ENCODE data around the gene HSPB6. TPM values are rescaled to one million over a fixed set of nuclear protein-coding genes. Genes with fewer than 3 reads are reported as not detected.

The HSPB6 gene
- polyA plus RNA-seq, 1 of the 3 experiments (the other 2 are of a cell fraction) = 0.43 TPM

GRCh38 chr19:35738021-35738886 lies 18.6 kb downstream of the HSPB6 start:
- Histone ChIP-seq H3F3A (replicated peaks; ENCODE audit: insufficient read depth) (peaks cover 8% of the 10 kb centered on the region), H3K36me3 (replicated peaks in 1 of 2; ENCODE audit: control insufficient read depth in 1 of 2, insufficient read depth in 2 of 2, low read length in 1 of 2) (peaks cover 9 to 45% of the 10 kb centered on the region in 2 experiments), H3K4me3 (ENCODE audit: low read depth in 2 of 2, low read length in 1 of 2) (no peak overlapping the region), H2AFZ (ENCODE audit: low read depth) (no peak overlapping the region), H3K9me2 (no peaks in the 10 kb centered on the region), H3K4me2 (no peak overlapping the region), H3K79me2 (ENCODE audit: insufficient read depth) (no peaks in the 10 kb centered on the region), H3K9ac (no peak overlapping the region), H3K9me3 (no peaks in the 10 kb centered on the region), H3K4me1 (ENCODE audit: control insufficient read depth in 1 of 2, insufficient read depth in 2 of 2, low read depth in 1 of 2, low read length in 1 of 2) (peaks cover 0 to 10% of the 10 kb centered on the region in 2 experiments; a peak in 1 of 4 replicates), H4K20me1 (ENCODE audit: insufficient read depth) (no peaks in the 10 kb centered on the region), H3K27ac (ENCODE audit: low read depth in 2 of 2, low read length in 1 of 2) (no peak overlapping the region), H3K27me3 (ENCODE audit: insufficient read depth) (no peaks in the 10 kb centered on the region)
- CTCF ChIA-PET = interaction anchor here (1.0 to 1.2 kb wide), 2 partner anchors 20 to 82 kb away, joined by 3 read pairs; no protein-coding TSS in a partner anchor
- no peak for DNase-seq
- WGBS (ENCODE audit: low lambda C conversion rate) = 93% methylated on average over 37 of the region's 37 CpGs
- TF ChIP-seq MEF2A (IDR thresholded peaks at IDR 0.05; ENCODE audit: borderline replicate concordance, low read depth) (no peak), EZH2phosphoT487 (IDR thresholded peaks at IDR 0.05; ENCODE audit: borderline replicate concordance, low read depth) (no peak), TCF12 (IDR thresholded peaks at IDR 0.05) (no peak), FOSL2 (IDR thresholded peaks at IDR 0.05; ENCODE audit: borderline replicate concordance, low read depth) (no peak), RCOR1 (IDR thresholded peaks at IDR 0.05; ENCODE audit: low read length) (no peak), SIN3A (IDR thresholded peaks at IDR 0.05; ENCODE audit: borderline replicate concordance, low read depth, low read length) (no peak), TAF1 (IDR thresholded peaks at IDR 0.05; ENCODE audit: borderline replicate concordance, low read depth, low read length) (no peak), YY1 (IDR thresholded peaks at IDR 0.05; ENCODE audit: low read depth) (no peak), POLR2AphosphoS5 (IDR thresholded peaks at IDR 0.05; ENCODE audit: low read depth, low read length) (no peak), ZBTB33 (IDR thresholded peaks at IDR 0.05; ENCODE audit: borderline replicate concordance, low read depth) (no peak), GABPA (IDR thresholded peaks at IDR 0.05; ENCODE audit: low read depth) (no peak), JUND (IDR thresholded peaks at IDR 0.05) (no peak), GATA2 (CRISPR knock-in tag; IDR thresholded peaks at IDR 0.05) (no peak), FOXJ3 (CRISPR knock-in tag; IDR thresholded peaks at IDR 0.05) (no peak)
- TF ChIP-seq, protein P1, sequence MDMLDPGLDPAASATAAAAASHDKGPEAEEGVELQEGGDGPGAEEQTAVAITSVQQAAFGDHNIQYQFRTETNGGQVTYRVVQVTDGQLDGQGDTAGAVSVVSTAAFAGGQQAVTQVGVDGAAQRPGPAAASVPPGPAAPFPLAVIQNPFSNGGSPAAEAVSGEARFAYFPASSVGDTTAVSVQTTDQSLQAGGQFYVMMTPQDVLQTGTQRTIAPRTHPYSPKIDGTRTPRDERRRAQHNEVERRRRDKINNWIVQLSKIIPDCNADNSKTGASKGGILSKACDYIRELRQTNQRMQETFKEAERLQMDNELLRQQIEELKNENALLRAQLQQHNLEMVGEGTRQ (IDR thresholded peaks at IDR 0.05; ENCODE audit: borderline replicate concordance, low read depth, low read length) = no peak
- TF ChIP-seq, protein P2, sequence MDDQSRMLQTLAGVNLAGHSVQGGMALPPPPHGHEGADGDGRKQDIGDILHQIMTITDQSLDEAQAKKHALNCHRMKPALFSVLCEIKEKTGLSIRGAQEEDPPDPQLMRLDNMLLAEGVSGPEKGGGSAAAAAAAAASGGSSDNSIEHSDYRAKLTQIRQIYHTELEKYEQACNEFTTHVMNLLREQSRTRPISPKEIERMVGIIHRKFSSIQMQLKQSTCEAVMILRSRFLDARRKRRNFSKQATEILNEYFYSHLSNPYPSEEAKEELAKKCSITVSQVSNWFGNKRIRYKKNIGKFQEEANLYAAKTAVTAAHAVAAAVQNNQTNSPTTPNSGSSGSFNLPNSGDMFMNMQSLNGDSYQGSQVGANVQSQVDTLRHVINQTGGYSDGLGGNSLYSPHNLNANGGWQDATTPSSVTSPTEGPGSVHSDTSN (IDR thresholded peaks at IDR 0.05) = no peak
- TF ChIP-seq, protein P3, sequence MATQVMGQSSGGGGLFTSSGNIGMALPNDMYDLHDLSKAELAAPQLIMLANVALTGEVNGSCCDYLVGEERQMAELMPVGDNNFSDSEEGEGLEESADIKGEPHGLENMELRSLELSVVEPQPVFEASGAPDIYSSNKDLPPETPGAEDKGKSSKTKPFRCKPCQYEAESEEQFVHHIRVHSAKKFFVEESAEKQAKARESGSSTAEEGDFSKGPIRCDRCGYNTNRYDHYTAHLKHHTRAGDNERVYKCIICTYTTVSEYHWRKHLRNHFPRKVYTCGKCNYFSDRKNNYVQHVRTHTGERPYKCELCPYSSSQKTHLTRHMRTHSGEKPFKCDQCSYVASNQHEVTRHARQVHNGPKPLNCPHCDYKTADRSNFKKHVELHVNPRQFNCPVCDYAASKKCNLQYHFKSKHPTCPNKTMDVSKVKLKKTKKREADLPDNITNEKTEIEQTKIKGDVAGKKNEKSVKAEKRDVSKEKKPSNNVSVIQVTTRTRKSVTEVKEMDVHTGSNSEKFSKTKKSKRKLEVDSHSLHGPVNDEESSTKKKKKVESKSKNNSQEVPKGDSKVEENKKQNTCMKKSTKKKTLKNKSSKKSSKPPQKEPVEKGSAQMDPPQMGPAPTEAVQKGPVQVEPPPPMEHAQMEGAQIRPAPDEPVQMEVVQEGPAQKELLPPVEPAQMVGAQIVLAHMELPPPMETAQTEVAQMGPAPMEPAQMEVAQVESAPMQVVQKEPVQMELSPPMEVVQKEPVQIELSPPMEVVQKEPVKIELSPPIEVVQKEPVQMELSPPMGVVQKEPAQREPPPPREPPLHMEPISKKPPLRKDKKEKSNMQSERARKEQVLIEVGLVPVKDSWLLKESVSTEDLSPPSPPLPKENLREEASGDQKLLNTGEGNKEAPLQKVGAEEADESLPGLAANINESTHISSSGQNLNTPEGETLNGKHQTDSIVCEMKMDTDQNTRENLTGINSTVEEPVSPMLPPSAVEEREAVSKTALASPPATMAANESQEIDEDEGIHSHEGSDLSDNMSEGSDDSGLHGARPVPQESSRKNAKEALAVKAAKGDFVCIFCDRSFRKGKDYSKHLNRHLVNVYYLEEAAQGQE (IDR thresholded peaks at IDR 0.05; ENCODE audit: low read depth, low read length) = no peak
- TF ChIP-seq, protein P4, sequence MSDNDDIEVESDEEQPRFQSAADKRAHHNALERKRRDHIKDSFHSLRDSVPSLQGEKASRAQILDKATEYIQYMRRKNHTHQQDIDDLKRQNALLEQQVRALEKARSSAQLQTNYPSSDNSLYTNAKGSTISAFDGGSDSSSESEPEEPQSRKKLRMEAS (IDR thresholded peaks at IDR 0.05; ENCODE audit: low read depth) = no peak
- POLR2A ChIA-PET = no interaction called here

Measured in SK-N-SH (cell line).